ENCODE results near the gene SPSB2. TPM values are rescaled to one million over a fixed set of nuclear protein-coding genes. Genes with fewer than 3 reads are reported as not detected.
A peak's percentile ranks its signal among the peaks of the same experiment; 100 is the strongest.

SPSB2 gene
- total and polyA plus RNA-seq, 9 of the 15 experiments (the other 6 are each of a cell fraction or from before 2014, with no cell fraction given), result 0.10 to 10.6 (median 1.9) TPM

GRCh38 chr12:6840330-6840729, 32.8 kb downstream of the SPSB2 start:
- H3K4me1 ChIP-seq (replicated peaks in 1 of 2; ENCODE audit: control insufficient read depth in 2 of 2, insufficient read depth in 2 of 2, low read length in 2 of 2), result peaks cover 10 to 48% of the 10 kb centered on the region in 2 experiments; a peak in 4 of 5 replicates
- H3K27ac ChIP-seq (ENCODE audit: extremely low read depth, low read depth, low read length), result no peak overlapping the region
- BruUV-seq (replicated peaks), result no TSS peak
- no peak overlapping the region for H3K4me2 ChIP-seq (ENCODE audit: insufficient read depth, low read length)
- no peaks in the 10 kb centered on the region for H3K79me2 ChIP-seq (ENCODE audit: control insufficient read depth, insufficient read depth, low read length)
- no peaks in the 10 kb centered on the region for H3K9me1 ChIP-seq (ENCODE audit: control insufficient read depth, insufficient read depth, low read length)
- ATAC-seq (peak; percentile 8; the same call in 1 of the 3 replicates), FAIRE-seq (peak; percentile 19), DNase-seq (ENCODE audit: extremely low read depth in 1 of 4, low spot score in 3 of 4) (peak; percentile 26 to 53 (median 29))
- WGBS (ENCODE audit: insufficient coverage, low coverage, missing lambda C conversion rate), result 0% methylated on average over 1 of the region's 1 CpG
- CTCF ChIA-PET (ENCODE audit: low intra/inter-chr PET ratio), result no interaction called here
- in situ Hi-C loops (cut with MboI) (no loop called here), intact Hi-C loops (cut with micrococcal nuclease) (no loop called here)
- no peak overlapping the region for H2AFZ ChIP-seq (ENCODE audit: low read depth, low read length)
- no peak overlapping the region for H3K4me3 ChIP-seq
- H3K9me3 ChIP-seq (replicated peaks; ENCODE audit: control insufficient read depth, insufficient read depth, low read depth, low read length), result no peaks in the 10 kb centered on the region
- H4K20me1 ChIP-seq (replicated peaks; ENCODE audit: control insufficient read depth, insufficient read depth, low read length), result no peaks in the 10 kb centered on the region; the same call in 1 of the 2 replicates
- POLR2A ChIA-PET, result interaction anchor here (1.7 to 4.7 kb wide), 4 partner anchors 8 to 27 kb away, joined by 7 to 39 read pairs (median 10); partner anchors contain the start of genes CDCA3, TPI1 and USP5
- H3K9ac ChIP-seq (ENCODE audit: insufficient read depth in 1 of 2, low read depth in 2 of 2, low read length in 2 of 2), result 0 out of 4 replicates have a peak overlapping the region, but pooled peaks of 1 of the 2 experiments have one; percentile 7
- peaks cover 61% of the 10 kb centered on the region; the same call in 2 of the 3 replicates for H3K36me3 ChIP-seq (ENCODE audit: control insufficient read depth, insufficient read depth, low read length)
- no peaks in the 10 kb centered on the region for H3K27me3 ChIP-seq (ENCODE audit: control insufficient read depth in 2 of 2, insufficient read depth in 2 of 2, low read length in 2 of 2)
- TF ChIP-seq TCF3 (CRISPR knock-in tag; IDR thresholded peaks at IDR 0.05) (peak; percentile 40; the same call in 1 of the 2 replicates), POLR2AphosphoS2 (IDR thresholded peaks at IDR 0.05; ENCODE audit: low read length) (no peak), ZNF830 (CRISPR knock-in tag; IDR thresholded peaks at IDR 0.05) (no peak), MED1 (CRISPR knock-in tag; IDR thresholded peaks at IDR 0.05; ENCODE audit: borderline replicate concordance) (no peak), CBFA2T2 (conservative IDR thresholded peaks at IDR 0.05) (peak; percentile 46), ARID1B (IDR thresholded peaks at IDR 0.05) (0 out of 2 replicates have a peak, but pooled peaks have one; percentile 52), CBFA2T3 (IDR thresholded peaks at IDR 0.05) (peak; percentile 68), VEZF1 (CRISPR knock-in tag; IDR thresholded peaks at IDR 0.05) (peak; percentile 81), ZNF444 (CRISPR knock-in tag; IDR thresholded peaks at IDR 0.05) (no peak), BCL6 (CRISPR knock-in tag; IDR thresholded peaks at IDR 0.05) (no peak), ATF1 (CRISPR knock-in tag; IDR thresholded peaks at IDR 0.05) (no peak), ATF1 (tag; IDR thresholded peaks at IDR 0.05) (no peak), ZBTB17 (CRISPR knock-in tag; IDR thresholded peaks at IDR 0.05) (no peak), NCOR1 (IDR thresholded peaks at IDR 0.05) (peak; percentile 34; the same call in 1 of the 2 replicates), TAL1 (IDR thresholded peaks at IDR 0.05) (peak; percentile 56; the same call in 1 of the 2 replicates), ZBTB7A (IDR thresholded peaks at IDR 0.05; ENCODE audit: borderline replicate concordance, control insufficient read depth, low read depth, low read length) (no peak), MXD1 (CRISPR knock-in tag; IDR thresholded peaks at IDR 0.05; ENCODE audit: borderline replicate concordance, poor library complexity, severe bottlenecking) (no peak), MCM2 (IDR thresholded peaks at IDR 0.05; ENCODE audit: low read depth) (no peak), ZNF57 (CRISPR knock-in tag; IDR thresholded peaks at IDR 0.05) (no peak)
- TF ChIP-seq, protein P1, sequence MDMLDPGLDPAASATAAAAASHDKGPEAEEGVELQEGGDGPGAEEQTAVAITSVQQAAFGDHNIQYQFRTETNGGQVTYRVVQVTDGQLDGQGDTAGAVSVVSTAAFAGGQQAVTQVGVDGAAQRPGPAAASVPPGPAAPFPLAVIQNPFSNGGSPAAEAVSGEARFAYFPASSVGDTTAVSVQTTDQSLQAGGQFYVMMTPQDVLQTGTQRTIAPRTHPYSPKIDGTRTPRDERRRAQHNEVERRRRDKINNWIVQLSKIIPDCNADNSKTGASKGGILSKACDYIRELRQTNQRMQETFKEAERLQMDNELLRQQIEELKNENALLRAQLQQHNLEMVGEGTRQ (CRISPR knock-in tag; IDR thresholded peaks at IDR 0.05), result no peak
- TF ChIP-seq, protein P2, sequence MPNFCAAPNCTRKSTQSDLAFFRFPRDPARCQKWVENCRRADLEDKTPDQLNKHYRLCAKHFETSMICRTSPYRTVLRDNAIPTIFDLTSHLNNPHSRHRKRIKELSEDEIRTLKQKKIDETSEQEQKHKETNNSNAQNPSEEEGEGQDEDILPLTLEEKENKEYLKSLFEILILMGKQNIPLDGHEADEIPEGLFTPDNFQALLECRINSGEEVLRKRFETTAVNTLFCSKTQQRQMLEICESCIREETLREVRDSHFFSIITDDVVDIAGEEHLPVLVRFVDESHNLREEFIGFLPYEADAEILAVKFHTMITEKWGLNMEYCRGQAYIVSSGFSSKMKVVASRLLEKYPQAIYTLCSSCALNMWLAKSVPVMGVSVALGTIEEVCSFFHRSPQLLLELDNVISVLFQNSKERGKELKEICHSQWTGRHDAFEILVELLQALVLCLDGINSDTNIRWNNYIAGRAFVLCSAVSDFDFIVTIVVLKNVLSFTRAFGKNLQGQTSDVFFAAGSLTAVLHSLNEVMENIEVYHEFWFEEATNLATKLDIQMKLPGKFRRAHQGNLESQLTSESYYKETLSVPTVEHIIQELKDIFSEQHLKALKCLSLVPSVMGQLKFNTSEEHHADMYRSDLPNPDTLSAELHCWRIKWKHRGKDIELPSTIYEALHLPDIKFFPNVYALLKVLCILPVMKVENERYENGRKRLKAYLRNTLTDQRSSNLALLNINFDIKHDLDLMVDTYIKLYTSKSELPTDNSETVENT (CRISPR knock-in tag; IDR thresholded peaks at IDR 0.05), result no peak

Measured in K562 (cell line).